ENCODE results near the gene TMEM131. TPM values are rescaled to one million over a fixed set of nuclear protein-coding genes. Genes with fewer than 3 reads are reported as not detected.
"Not testable (repeated sequence)": the region's sequence is repeated elsewhere in the genome, so short reads cannot be mapped to it uniquely, and the experiment has no call there.

Gene TMEM131
- total RNA-seq, 1 experiment from 2014 or later = 21.9 TPM

DNA sequence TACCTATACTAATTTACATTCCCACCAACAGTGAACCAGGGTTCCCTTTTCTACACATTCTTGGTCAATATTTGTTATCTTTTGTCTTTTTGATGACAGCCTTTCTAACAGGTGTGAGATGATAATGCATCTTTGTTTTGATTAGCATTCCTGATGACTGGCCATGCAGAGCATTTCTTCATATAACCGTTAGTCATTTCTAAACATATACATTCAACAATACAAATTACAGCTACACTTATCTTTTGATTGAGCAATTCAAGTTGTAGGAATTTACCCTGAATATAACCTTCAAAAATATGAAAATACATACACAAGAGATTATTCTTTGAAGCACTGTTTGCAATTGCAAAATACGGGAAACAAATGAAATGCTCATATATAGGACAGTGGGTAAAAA lies 94.9 kb downstream of the TMEM131 start:
- Mint-ChIP-seq H3K27me3 (ENCODE audit: low read depth) (no peaks in the 10 kb centered on the region), H3K4me1 (peaks cover 3% of the 10 kb centered on the region; the same call in 1 of the 2 replicates), H3K27ac (no peak overlapping the region), H3K4me3 (no peak overlapping the region), H3K36me3 (peaks cover 12% of the 10 kb centered on the region), H3K9me3 (peaks cover 14% of the 10 kb centered on the region)
- ATAC-seq = no peak
- ChIA-PET CTCF (no interaction called here), POLR2A (no interaction called here)
- TF ChIP-seq, protein P1, sequence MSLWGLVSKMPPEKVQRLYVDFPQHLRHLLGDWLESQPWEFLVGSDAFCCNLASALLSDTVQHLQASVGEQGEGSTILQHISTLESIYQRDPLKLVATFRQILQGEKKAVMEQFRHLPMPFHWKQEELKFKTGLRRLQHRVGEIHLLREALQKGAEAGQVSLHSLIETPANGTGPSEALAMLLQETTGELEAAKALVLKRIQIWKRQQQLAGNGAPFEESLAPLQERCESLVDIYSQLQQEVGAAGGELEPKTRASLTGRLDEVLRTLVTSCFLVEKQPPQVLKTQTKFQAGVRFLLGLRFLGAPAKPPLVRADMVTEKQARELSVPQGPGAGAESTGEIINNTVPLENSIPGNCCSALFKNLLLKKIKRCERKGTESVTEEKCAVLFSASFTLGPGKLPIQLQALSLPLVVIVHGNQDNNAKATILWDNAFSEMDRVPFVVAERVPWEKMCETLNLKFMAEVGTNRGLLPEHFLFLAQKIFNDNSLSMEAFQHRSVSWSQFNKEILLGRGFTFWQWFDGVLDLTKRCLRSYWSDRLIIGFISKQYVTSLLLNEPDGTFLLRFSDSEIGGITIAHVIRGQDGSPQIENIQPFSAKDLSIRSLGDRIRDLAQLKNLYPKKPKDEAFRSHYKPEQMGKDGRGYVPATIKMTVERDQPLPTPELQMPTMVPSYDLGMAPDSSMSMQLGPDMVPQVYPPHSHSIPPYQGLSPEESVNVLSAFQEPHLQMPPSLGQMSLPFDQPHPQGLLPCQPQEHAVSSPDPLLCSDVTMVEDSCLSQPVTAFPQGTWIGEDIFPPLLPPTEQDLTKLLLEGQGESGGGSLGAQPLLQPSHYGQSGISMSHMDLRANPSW (CRISPR knock-in tag; conservative IDR thresholded peaks at IDR 0.05; ENCODE audit: low read depth) = no peak
- TF ChIP-seq E2F5 (CRISPR knock-in tag; IDR thresholded peaks at IDR 0.05) (no peak), ZNF219 (CRISPR knock-in tag; IDR thresholded peaks at IDR 0.05; ENCODE audit: borderline replicate concordance) (no peak), NR2C2 (CRISPR knock-in tag; IDR thresholded peaks at IDR 0.05) (no peak), CBFB (CRISPR knock-in tag; IDR thresholded peaks at IDR 0.05; ENCODE audit: low read depth) (no peak), FOXP4 (CRISPR knock-in tag; IDR thresholded peaks at IDR 0.05) (no peak), GRHL2 (CRISPR knock-in tag; IDR thresholded peaks at IDR 0.05; ENCODE audit: insufficient replicate concordance, severe bottlenecking) (no peak), SP1 (CRISPR knock-in tag; conservative IDR thresholded peaks at IDR 0.05) (no peak), GABPB1 (CRISPR knock-in tag; IDR thresholded peaks at IDR 0.05) (no peak), CTCF (IDR thresholded peaks at IDR 0.05) (no peak), TEAD1 (CRISPR knock-in tag; IDR thresholded peaks at IDR 0.05) (no peak), ZNF416 (CRISPR knock-in tag; IDR thresholded peaks at IDR 0.05) (no peak), IRF2 (CRISPR knock-in tag; IDR thresholded peaks at IDR 0.05; ENCODE audit: borderline replicate concordance, low read depth) (no peak), MLX (CRISPR knock-in tag; IDR thresholded peaks at IDR 0.05) (no peak), ZNF263 (CRISPR knock-in tag; IDR thresholded peaks at IDR 0.05; ENCODE audit: low read depth) (no peak)
- TF ChIP-seq, protein P2, sequence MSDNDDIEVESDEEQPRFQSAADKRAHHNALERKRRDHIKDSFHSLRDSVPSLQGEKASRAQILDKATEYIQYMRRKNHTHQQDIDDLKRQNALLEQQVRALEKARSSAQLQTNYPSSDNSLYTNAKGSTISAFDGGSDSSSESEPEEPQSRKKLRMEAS (CRISPR knock-in tag; IDR thresholded peaks at IDR 0.05) = no peak
- TF ChIP-seq, protein P3, sequence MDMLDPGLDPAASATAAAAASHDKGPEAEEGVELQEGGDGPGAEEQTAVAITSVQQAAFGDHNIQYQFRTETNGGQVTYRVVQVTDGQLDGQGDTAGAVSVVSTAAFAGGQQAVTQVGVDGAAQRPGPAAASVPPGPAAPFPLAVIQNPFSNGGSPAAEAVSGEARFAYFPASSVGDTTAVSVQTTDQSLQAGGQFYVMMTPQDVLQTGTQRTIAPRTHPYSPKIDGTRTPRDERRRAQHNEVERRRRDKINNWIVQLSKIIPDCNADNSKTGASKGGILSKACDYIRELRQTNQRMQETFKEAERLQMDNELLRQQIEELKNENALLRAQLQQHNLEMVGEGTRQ (CRISPR knock-in tag; IDR thresholded peaks at IDR 0.05) = no peak
- TF ChIP-seq, protein P4, sequence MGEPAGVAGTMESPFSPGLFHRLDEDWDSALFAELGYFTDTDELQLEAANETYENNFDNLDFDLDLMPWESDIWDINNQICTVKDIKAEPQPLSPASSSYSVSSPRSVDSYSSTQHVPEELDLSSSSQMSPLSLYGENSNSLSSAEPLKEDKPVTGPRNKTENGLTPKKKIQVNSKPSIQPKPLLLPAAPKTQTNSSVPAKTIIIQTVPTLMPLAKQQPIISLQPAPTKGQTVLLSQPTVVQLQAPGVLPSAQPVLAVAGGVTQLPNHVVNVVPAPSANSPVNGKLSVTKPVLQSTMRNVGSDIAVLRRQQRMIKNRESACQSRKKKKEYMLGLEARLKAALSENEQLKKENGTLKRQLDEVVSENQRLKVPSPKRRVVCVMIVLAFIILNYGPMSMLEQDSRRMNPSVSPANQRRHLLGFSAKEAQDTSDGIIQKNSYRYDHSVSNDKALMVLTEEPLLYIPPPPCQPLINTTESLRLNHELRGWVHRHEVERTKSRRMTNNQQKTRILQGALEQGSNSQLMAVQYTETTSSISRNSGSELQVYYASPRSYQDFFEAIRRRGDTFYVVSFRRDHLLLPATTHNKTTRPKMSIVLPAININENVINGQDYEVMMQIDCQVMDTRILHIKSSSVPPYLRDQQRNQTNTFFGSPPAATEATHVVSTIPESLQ (CRISPR knock-in tag; IDR thresholded peaks at IDR 0.05) = no peak
- DNase-seq (ENCODE audit: low spot score) = no peak

DNA sequence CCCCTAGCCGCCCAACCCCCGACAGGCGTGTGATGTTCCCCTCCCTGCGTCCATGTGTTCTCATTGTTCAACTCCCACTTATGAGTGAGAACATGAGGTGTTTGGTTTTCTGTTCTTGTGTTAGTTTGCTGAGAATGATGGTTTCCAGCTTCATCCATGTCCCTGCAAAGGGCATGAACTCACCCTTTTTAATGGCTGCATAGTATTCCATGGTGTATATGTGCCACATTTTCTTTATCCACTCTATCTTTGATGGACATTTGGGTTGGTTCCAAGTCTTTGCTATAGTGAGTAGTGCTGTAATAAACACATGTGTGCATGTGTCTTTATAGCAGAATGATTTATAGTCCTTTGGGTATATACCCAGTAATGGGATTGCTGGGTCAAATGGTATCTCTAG lies 102.7 kb downstream of the TMEM131 start:
- Mint-ChIP-seq H3K9me3 (peaks cover 25% of the 10 kb centered on the region), H3K4me1 (peaks cover 11% of the 10 kb centered on the region), H3K36me3 (peaks cover 16% of the 10 kb centered on the region)
- H3K27ac Mint-ChIP-seq; CTCF ChIA-PET; H3K27me3 Mint-ChIP-seq (ENCODE audit: low read depth); DNase-seq (ENCODE audit: low spot score); ATAC-seq; H3K4me3 Mint-ChIP-seq; POLR2A ChIA-PET: not testable (repeated sequence)

All from WTC11 (cell line).